GM18951 (cell line): ENCODE results near the gene CCR5.
"Not testable (repeated sequence)": the region's sequence is repeated elsewhere in the genome, so short reads cannot be mapped to it uniquely, and the experiment has no call there.

Experiments used
- POLR2A ChIP-seq: IDR thresholded peaks from 4 replicates; pipeline ENCODE4 v1.6.1; 2011; ENCODE audit warnings: mild to moderate bottlenecking; ENCODE audit not compliant: insufficient read length, insufficient read depth; ENCODE audit errors: extremely low read depth
- in situ Hi-C: fragments of 300-500 bp; cut with MboI; formaldehyde crosslinking; loops from one replicate; pipeline ENCODE4 v1.12.0; 2022; ENCODE audit warnings: low sequenced_read_pairs, mixed read lengths, inconsistent platforms; ENCODE audit not compliant: unreplicated experiment

The CCR5 gene

GRCh38 chr3:46398186-46398955, 27.6 kb downstream of the CCR5 start:
- TF ChIP-seq POLR2A: no peak
- in situ Hi-C loops: no loop called here

- TF ChIP-seq POLR2A: no peak
- in situ Hi-C loops: no loop called here
These were observed 28.4 kb downstream of the CCR5 start for GRCh38 chr3:46399098-46399497.

DNA sequence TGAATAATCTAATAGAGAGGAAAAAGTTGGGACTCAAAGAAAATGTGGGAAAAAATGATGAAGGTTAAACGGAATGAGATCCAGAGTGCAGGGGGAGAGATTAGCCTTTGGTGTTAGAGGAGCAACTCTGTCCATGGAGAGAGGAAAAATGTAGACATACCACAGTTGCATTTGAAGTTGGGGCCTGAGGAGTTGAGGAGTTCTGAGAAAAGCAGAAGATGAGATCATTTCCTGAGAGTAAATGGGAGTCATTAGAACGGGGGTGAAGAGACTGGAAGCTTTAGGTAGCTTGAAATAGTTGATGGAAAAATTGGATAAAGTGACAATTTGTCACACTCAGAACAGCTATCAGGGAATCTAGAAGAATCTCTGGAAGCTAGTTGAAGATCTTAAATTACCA, 28.8 kb downstream of the CCR5 start:
- in situ Hi-C loops: no loop called here

DNA sequence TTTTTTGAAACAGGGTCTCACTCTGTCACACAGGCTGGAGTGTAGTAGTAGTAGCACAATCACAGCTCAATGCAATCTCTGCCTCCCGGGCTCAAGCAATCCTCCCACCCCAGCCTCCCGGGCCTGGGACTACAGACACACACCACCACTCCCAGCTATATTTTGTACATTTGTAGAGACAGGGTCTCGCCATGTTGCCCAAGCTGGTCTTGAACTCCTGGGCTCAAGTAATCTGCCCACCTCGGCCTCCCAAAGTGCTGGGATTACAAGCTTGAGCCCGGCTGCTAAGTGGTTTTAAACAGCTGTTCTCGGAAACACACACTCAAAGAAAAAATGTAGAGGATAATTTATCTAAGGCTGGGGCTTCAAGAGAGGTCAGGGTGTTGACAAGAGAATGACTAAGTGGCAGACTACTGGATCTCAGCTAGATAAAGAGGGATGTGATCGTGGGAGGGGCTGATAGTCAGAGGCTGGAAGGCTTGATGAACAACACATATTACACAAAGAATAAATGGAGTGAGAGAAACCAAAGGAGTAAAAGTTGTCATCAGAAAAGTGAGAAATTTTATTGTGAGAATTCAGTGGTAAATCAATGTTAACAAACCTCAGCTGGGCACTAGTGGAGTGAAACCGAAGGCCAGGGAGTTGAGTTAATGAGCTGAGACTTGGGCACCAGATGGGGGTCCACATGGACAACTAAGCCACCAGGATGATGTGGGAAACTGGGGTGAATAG, 29.4 kb downstream of the CCR5 start:
- TF ChIP-seq POLR2A: no peak
- in situ Hi-C loops: no loop called here

More for the DNA sequence above, 28.8 kb downstream of the CCR5 start:
- no peak for TF ChIP-seq POLR2A

DNA sequence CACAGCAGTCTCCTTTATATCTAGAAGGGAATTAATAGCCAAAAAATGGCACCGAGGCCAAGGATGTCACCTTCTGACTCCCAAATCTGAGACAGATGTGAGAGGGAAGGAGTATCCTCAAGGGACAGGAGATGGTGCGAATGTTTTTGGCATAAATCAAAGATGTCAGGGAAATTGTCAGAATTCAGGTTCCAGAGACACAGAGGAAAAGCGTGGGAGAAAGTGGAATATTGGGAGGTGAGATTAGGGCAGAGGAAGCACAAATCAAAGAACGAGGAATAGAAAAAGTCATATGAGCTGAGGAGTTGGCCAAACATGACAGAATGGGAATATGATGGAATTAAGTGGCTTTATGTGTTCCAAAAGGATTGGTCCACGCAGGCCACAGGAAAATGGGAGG, 30.1 kb downstream of the CCR5 start:
- TF ChIP-seq POLR2A: no peak
- in situ Hi-C loops: no loop called here

DNA sequence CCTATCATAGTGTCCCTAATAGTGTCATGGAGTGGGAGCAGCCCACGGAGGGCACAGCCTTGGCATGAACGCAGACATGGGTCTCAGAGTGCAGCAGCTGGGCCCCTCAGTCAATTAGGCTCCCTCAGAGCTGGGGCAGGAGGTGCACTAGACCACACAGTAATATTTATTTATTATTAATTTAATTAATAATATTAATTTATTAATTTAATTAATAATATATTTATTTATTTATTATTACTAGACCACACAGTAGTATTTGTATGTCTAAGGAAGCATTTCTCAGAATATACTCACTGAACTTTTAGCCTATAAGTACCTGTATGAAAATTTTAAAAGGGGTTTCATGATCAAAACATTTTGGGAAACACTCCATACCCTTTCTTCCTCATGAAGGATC, 30.8 kb downstream of the CCR5 start:
- in situ Hi-C loops: no loop called here
- TF ChIP-seq POLR2A: no peak

GRCh38 chr3:46402902-46403301, 32.2 kb downstream of the CCR5 start:
- in situ Hi-C loops: not testable (repeated sequence)

DNA sequence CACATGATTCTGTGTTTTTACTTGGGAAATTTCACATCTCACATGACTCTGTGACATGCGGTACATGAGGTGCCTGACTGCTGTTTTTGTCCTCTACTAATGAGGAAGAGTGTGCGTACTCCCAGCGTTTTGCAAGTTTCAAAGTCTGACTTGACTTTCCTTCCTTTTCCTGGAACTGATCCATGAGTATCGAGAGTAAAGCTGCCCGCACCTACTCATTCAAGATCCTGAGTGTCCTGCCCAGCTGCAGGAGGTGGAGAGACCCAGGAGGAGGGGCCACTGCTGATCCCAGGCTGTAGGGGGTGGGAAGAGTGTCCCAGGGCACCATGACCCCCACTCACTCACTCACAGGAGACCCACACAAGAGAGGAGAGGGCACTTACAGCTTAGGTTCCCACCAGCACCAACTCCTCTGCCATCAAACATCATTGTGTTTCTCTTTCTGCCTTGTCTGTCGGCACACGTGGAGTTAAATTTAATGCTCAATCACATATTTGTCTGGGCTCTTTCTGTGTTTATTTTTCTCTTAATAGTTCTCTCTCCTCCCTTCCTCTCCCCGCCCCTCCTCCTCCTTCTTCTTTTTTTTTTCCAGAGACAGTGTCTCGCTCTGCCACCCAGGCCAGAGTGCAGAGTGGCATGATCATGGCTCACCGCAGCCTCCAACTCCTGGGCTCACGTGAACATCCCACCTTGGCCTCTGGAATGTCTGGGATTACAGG, 34.7 kb downstream of the CCR5 start:
- TF ChIP-seq POLR2A: no peak
- in situ Hi-C loops: no loop called here

- TF ChIP-seq POLR2A: no peak
- in situ Hi-C loops: no loop called here
These were observed 35.7 kb downstream of the CCR5 start for GRCh38 chr3:46406443-46406787.

- TF ChIP-seq POLR2A: no peak
- in situ Hi-C loops: no loop called here
These were observed 36.3 kb downstream of the CCR5 start, which contains the start of the genes CCR5AS and CCRL2 for GRCh38 chr3:46406788-46407611. Gene CCR5AS, minus strand, starts transcription at chr3:46407066. Gene CCRL2, plus strand, starts transcription at chr3:46407259. Its CDS starts 821 bp downstream, at chr3:46408080.

DNA sequence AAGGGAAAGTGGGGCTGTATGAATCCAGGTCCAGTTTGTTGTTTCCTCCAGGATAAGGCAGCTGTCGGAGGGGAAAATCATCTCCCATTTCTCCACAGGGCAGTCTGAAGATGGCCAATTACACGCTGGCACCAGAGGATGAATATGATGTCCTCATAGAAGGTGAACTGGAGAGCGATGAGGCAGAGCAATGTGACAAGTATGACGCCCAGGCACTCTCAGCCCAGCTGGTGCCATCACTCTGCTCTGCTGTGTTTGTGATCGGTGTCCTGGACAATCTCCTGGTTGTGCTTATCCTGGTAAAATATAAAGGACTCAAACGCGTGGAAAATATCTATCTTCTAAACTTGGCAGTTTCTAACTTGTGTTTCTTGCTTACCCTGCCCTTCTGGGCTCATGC, 37.2 kb downstream of the CCR5 start:
- in situ Hi-C loops: no loop called here
- TF ChIP-seq POLR2A: no peak

GRCh38 chr3:46408853-46409252, 38.1 kb downstream of the CCR5 start:
- no peak for TF ChIP-seq POLR2A
- in situ Hi-C loops: no loop called here
